ENCODE data around the gene SAE1. TPM values are rescaled to one million over a fixed set of nuclear protein-coding genes. Genes with fewer than 3 reads are reported as not detected.
A peak's percentile ranks its signal among the peaks of the same experiment; 100 is the strongest.

SAE1 gene
- total RNA-seq, 2 donors from 2014 or later, result 187 to 240 TPM

DNA sequence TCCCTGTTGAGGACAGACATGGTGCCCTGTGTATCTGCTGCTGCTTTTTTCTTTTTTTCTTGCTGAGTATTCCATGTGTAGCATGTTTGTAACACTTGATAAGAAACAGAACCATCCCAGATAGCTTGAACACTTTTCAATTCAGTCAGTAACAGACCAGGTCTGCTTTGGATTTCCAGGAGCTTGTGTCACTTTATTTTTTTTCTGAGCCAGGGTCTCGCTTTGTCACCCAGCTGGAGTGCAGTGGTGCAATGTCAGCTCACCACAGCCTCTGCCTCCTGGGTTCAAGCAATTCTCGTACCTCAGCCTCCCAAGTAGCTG, 56.7 kb downstream of the SAE1 start:
- H3K36me3 ChIP-seq (ENCODE audit: control insufficient read depth, insufficient read depth, low read length), result peaks cover 88% of the 10 kb centered on the region
- no peak overlapping the region for H3K27ac Mint-ChIP-seq
- H3K36me3 Mint-ChIP-seq (ENCODE audit: low read depth), result peaks cover 59% of the 10 kb centered on the region
- DNase-seq, result no peak
- no peak overlapping the region for H3K9ac ChIP-seq (ENCODE audit: extremely low read depth, low read length, poor library complexity, severe bottlenecking)
- no peak overlapping the region for H3K4me3 ChIP-seq (ENCODE audit: low read length)
- 79 to 94% methylated on average over 2 of the region's 2 CpGs for WGBS, 2 experiments (ENCODE audit: insufficient coverage in 1 of 2, insufficient read length in 1 of 2)
- peaks cover 20% of the 10 kb centered on the region for H3K4me1 ChIP-seq (ENCODE audit: control insufficient read depth, insufficient read depth, low read length)
- no peaks in the 10 kb centered on the region for H3K27me3 ChIP-seq (ENCODE audit: control insufficient read depth, insufficient read depth, low read length, poor library complexity, severe bottlenecking)
- no peaks in the 10 kb centered on the region for H3K9me3 ChIP-seq (ENCODE audit: control insufficient read depth, low read length)
- TF ChIP-seq, protein P1, sequence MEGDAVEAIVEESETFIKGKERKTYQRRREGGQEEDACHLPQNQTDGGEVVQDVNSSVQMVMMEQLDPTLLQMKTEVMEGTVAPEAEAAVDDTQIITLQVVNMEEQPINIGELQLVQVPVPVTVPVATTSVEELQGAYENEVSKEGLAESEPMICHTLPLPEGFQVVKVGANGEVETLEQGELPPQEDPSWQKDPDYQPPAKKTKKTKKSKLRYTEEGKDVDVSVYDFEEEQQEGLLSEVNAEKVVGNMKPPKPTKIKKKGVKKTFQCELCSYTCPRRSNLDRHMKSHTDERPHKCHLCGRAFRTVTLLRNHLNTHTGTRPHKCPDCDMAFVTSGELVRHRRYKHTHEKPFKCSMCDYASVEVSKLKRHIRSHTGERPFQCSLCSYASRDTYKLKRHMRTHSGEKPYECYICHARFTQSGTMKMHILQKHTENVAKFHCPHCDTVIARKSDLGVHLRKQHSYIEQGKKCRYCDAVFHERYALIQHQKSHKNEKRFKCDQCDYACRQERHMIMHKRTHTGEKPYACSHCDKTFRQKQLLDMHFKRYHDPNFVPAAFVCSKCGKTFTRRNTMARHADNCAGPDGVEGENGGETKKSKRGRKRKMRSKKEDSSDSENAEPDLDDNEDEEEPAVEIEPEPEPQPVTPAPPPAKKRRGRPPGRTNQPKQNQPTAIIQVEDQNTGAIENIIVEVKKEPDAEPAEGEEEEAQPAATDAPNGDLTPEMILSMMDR (conservative IDR thresholded peaks at IDR 0.05), result no peak
- H3K4me1 Mint-ChIP-seq, result peaks cover 37% of the 10 kb centered on the region
- H3K9me3 Mint-ChIP-seq, result no peaks in the 10 kb centered on the region
- H3K27me3 Mint-ChIP-seq (ENCODE audit: insufficient read depth), result no peaks in the 10 kb centered on the region
- H3K4me3 Mint-ChIP-seq, result no peak overlapping the region
- no peak overlapping the region for H3K27ac ChIP-seq (ENCODE audit: low read depth, low read length)

DNA sequence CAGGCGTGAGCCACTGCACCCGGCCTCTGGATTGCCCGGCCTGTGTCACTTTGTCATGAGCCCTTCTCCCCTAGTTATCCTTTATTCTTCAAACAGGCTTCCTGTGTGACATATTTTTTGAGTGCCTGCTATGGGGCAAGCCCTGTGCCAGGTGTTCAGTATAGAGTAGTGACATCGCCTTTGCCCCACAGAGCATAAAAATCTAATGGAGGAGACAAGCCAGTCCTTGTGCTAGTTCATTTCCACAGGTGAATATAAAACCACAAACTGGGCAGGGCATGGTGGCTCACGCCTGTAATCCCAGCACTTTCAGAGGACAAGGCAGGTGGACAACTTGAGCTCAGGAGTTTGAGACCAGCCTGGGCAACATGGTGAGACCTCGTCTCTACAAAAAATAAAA, 57.2 kb downstream of the SAE1 start:
- Histone ChIP-seq H3K27me3 (ENCODE audit: control insufficient read depth, insufficient read depth, low read length, poor library complexity, severe bottlenecking) (no peaks in the 10 kb centered on the region), H3K4me3 (ENCODE audit: low read length) (no peak overlapping the region), H3K4me1 (ENCODE audit: control insufficient read depth, insufficient read depth, low read length) (peaks cover 20% of the 10 kb centered on the region), H3K27ac (ENCODE audit: low read depth, low read length) (no peak overlapping the region), H3K9ac (ENCODE audit: extremely low read depth, low read length, poor library complexity, severe bottlenecking) (no peak overlapping the region), H3K9me3 (ENCODE audit: control insufficient read depth, low read length) (no peaks in the 10 kb centered on the region), H3K36me3 (ENCODE audit: control insufficient read depth, insufficient read depth, low read length) (peaks cover 88% of the 10 kb centered on the region)
- H3K4me1 Mint-ChIP-seq, result peaks cover 37% of the 10 kb centered on the region
- H3K9me3 Mint-ChIP-seq, result no peaks in the 10 kb centered on the region
- no peak overlapping the region for H3K4me3 Mint-ChIP-seq
- H3K27me3 Mint-ChIP-seq (ENCODE audit: insufficient read depth), result no peaks in the 10 kb centered on the region
- TF ChIP-seq, protein P1 (conservative IDR thresholded peaks at IDR 0.05), result no peak
- DNase-seq, result no peak
- H3K27ac Mint-ChIP-seq, result peak overlapping the region; percentile 59
- 92 to 93% methylated on average over 5 to 6 of the region's 6 CpGs for WGBS, 2 experiments (ENCODE audit: insufficient coverage in 1 of 2, insufficient read length in 1 of 2)
- H3K36me3 Mint-ChIP-seq (ENCODE audit: low read depth), result peaks cover 56% of the 10 kb centered on the region

DNA sequence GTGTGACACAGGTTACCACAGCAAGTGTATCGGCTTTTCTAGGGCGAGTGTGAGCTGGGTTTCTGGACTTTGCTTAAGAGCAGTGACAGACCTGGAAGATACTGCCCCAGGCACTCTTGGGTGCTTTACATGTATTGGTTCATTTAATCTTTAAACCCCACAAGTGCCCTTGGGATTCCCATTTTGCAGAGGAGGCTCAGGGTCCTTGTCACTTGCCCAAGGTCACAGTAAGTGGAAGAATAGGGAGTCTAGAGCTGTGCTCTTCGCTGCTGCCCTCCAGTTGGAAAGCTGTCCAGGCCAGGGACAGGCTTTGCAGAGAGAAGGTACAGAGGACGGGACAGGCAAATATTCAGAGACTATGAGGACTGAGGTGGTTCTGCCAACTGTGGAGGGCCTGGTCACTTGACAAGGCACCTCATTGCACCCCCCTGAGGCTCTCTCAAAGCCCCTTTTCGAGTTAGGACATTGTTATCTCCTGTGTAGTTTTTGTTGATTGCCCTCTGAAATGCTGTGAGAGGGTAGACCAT, 57.9 kb downstream of the SAE1 start:
- Histone ChIP-seq H3K36me3 (ENCODE audit: control insufficient read depth, insufficient read depth, low read length) (peaks cover 83% of the 10 kb centered on the region), H3K9me3 (ENCODE audit: control insufficient read depth, low read length) (no peaks in the 10 kb centered on the region), H3K4me1 (ENCODE audit: control insufficient read depth, insufficient read depth, low read length) (peaks cover 20% of the 10 kb centered on the region), H3K9ac (ENCODE audit: extremely low read depth, low read length, poor library complexity, severe bottlenecking) (peak overlapping the region; percentile 3), H3K4me3 (ENCODE audit: low read length) (no peak overlapping the region), H3K27me3 (ENCODE audit: control insufficient read depth, insufficient read depth, low read length, poor library complexity, severe bottlenecking) (no peaks in the 10 kb centered on the region), H3K27ac (ENCODE audit: low read depth, low read length) (peak overlapping the region; percentile 47)
- H3K27me3 Mint-ChIP-seq (ENCODE audit: insufficient read depth), result no peaks in the 10 kb centered on the region
- H3K4me3 Mint-ChIP-seq, result no peak overlapping the region
- no peak for DNase-seq
- peaks cover 49% of the 10 kb centered on the region for H3K36me3 Mint-ChIP-seq (ENCODE audit: low read depth)
- peaks cover 37% of the 10 kb centered on the region for H3K4me1 Mint-ChIP-seq
- no peaks in the 10 kb centered on the region for H3K9me3 Mint-ChIP-seq
- TF ChIP-seq, protein P1 (conservative IDR thresholded peaks at IDR 0.05), result no peak
- WGBS, 2 experiments (ENCODE audit: insufficient coverage in 1 of 2, insufficient read length in 1 of 2), result 91 to 100% methylated on average over 4 to 5 of the region's 5 CpGs
- H3K27ac Mint-ChIP-seq, result peak overlapping the region; percentile 73

All from endodermal cell (in vitro differentiated cells).